ENCODE measurements around the gene PTGER4.
"Not testable (repeated sequence)": the region's sequence is repeated elsewhere in the genome, so short reads cannot be mapped to it uniquely, and the experiment has no call there.

PTGER4 gene

GRCh38 chr5:40689438-40689837, 9.7 kb downstream of the PTGER4 start:
- DNase-seq (ENCODE audit: low read depth in 2 of 2): no peak

- DNase-seq (ENCODE audit: low read depth in 2 of 2): no peak
Observed at GRCh38 chr5:40690267-40690666, 10.6 kb downstream of the PTGER4 start.

- no peak for DNase-seq (ENCODE audit: low read depth in 2 of 2)
Observed at GRCh38 chr5:40691894-40692293, 12.2 kb downstream of the PTGER4 start.

GRCh38 chr5:40694433-40694832, 14.7 kb downstream of the PTGER4 start:
- no peak for DNase-seq (ENCODE audit: low read depth in 2 of 2)

- DNase-seq (ENCODE audit: low read depth in 2 of 2): no peak
Observed at GRCh38 chr5:40700116-40700782, 20.5 kb downstream of the PTGER4 start.

- not testable (repeated sequence) for DNase-seq (ENCODE audit: low read depth in 2 of 2)
Observed at GRCh38 chr5:40702027-40702426, 22.3 kb downstream of the PTGER4 start.

- DNase-seq (ENCODE audit: low read depth in 2 of 2): not testable (repeated sequence)
Observed at GRCh38 chr5:40705484-40705883, 25.8 kb downstream of the PTGER4 start.

GRCh38 chr5:40710575-40710974, 30.9 kb downstream of the PTGER4 start:
- not testable (repeated sequence) for DNase-seq (ENCODE audit: low read depth in 2 of 2)

GRCh38 chr5:40714001-40714400, 34.3 kb downstream of the PTGER4 start:
- DNase-seq (ENCODE audit: low read depth in 2 of 2): no peak

GRCh38 chr5:40716000-40716399, 36.3 kb downstream of the PTGER4 start:
- no peak for DNase-seq (ENCODE audit: low read depth in 2 of 2)

GRCh38 chr5:40716590-40716989, 36.9 kb downstream of the PTGER4 start:
- DNase-seq (ENCODE audit: low read depth in 2 of 2): no peak

- no peak for DNase-seq (ENCODE audit: low read depth in 2 of 2)
Observed at GRCh38 chr5:40717281-40717680, 37.6 kb downstream of the PTGER4 start.

- no peak for DNase-seq (ENCODE audit: low read depth in 2 of 2)
Observed at GRCh38 chr5:40720069-40720468, 40.4 kb downstream of the PTGER4 start.

GRCh38 chr5:40722497-40722911, 42.8 kb downstream of the PTGER4 start:
- DNase-seq (ENCODE audit: low read depth in 2 of 2): not testable (repeated sequence)

- DNase-seq (ENCODE audit: low read depth in 2 of 2): no peak
Observed at GRCh38 chr5:40733434-40733833, 53.7 kb downstream of the PTGER4 start.

GRCh38 chr5:40733879-40734563, 54.3 kb downstream of the PTGER4 start:
- DNase-seq (ENCODE audit: low read depth in 2 of 2): no peak

GRCh38 chr5:40734986-40735385, 55.3 kb downstream of the PTGER4 start:
- no peak for DNase-seq (ENCODE audit: low read depth in 2 of 2)

GRCh38 chr5:40735609-40736008, 55.9 kb downstream of the PTGER4 start:
- no peak for DNase-seq (ENCODE audit: low read depth in 2 of 2)

GRCh38 chr5:40736103-40736875, 56.6 kb downstream of the PTGER4 start:
- DNase-seq (ENCODE audit: low read depth in 2 of 2): no peak

- no peak for DNase-seq (ENCODE audit: low read depth in 2 of 2)
Observed at GRCh38 chr5:40738502-40738901, 58.8 kb downstream of the PTGER4 start.

Data from stimulated activated CD8-positive, alpha-beta memory T cell treated with anti-CD3 and anti-CD28 coated beads, Interleukin-2, amount 100 ng/mL, for 1 hour (primary cell).